Memory B cell (primary cell): ENCODE measurements around the gene FNDC5.
"Not testable (repeated sequence)": the region's sequence is repeated elsewhere in the genome, so short reads cannot be mapped to it uniquely, and the experiment has no call there.

ENCODE experiments used
- ATAC-seq: fragments of 150-1000 bp; cut with Tn5 transposase; 2 replicates; pipeline ENCODE4 v1.10.0; 2021; ENCODE audit warnings: low read depth, mild to moderate bottlenecking, moderate library complexity
- DNase-seq, 2 donors: peaks; one replicate each; pipeline ENCODE4 v3.0.0; 2022; ENCODE audit warnings: low spot score in 2 of 2
- H3K27ac Mint-ChIP-seq: one replicate; pipeline ENCODE4 v1.8.0; 2022; ENCODE audit warnings: mild to moderate bottlenecking, moderate library complexity, mixed read lengths
- H3K27me3 Mint-ChIP-seq: one replicate; pipeline ENCODE4 v1.8.0; 2022; ENCODE audit warnings: mixed read lengths
- H3K36me3 Mint-ChIP-seq: one replicate; pipeline ENCODE4 v1.8.0; 2022; ENCODE audit warnings: mild to moderate bottlenecking, mixed read lengths
- H3K4me1 Mint-ChIP-seq: one replicate; pipeline ENCODE4 v1.8.0; 2022; ENCODE audit warnings: mixed read lengths
- H3K4me3 Mint-ChIP-seq: one replicate; pipeline ENCODE4 v1.8.0; 2022; ENCODE audit warnings: mild to moderate bottlenecking, moderate library complexity, mixed read lengths
- H3K9me3 Mint-ChIP-seq: one replicate; pipeline ENCODE4 v1.8.0; 2022; ENCODE audit warnings: mixed read lengths

FNDC5 gene

GRCh38 chr1:32870615-32871363 lies at the start of gene FNDC5:
TSS of gene FNDC5 (minus strand) at chr1:32870912.
- Mint-ChIP-seq H3K4me3 (peak within 1 kb of the TSS; percentile 75), H3K27me3 (peaks cover 26% of the 10 kb centered on the region), H3K27ac (peak within 1 kb of the TSS; percentile 64), H3K4me1 (peaks cover 30% of the 10 kb centered on the region), H3K36me3 (peaks cover 14% of the 10 kb centered on the region), H3K9me3 (no peaks in the 10 kb centered on the region)
- DNase-seq: peak in 1 of 2 donors; percentile 36
- peak; percentile 21 for ATAC-seq

DNA sequence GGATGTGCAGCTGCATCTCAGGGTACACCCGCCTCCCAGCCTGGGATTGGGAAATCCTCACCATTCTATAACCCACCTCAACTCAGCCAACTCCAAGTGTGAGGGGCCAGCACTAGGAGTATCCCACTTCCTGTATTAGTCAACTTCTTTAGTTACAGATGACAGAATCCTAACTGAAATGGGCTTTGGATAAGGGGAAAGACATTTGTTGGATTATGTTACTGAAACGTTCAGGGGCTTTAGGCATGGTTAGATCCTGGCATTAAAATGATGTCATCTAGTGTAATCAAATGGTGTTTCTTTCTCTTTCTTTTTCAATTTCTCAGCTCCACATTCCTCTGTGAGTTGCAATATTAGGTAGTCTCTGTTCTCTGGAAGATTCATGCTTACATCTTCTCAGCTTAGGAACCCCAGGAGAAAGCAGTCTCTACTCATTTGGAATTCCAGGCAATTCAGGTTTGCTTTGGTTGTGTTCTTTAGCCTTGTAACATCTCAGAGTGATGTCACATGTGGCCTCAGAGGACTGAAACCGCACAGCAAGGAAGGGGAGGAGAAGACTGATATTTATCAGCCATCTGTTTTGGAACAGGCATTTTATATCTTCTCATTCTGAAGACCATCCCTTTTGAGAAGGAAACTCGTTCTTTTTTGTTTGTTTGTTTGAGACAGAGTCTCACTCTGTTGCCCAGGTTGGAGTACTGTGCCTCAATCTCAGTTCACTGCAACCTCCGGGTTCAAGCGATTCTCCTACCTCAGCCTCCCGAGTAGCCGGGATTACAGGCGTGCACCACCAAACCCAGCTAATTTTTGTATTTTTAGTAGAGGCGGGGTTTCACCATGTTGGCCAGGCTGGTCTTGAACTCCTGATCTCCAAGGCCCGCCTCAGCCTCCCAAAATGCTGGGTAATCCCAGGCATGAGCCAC lies 49.4 kb upstream of the FNDC5 start:
- H3K4me3 Mint-ChIP-seq: no peak overlapping the region
- H3K36me3 Mint-ChIP-seq: no peaks in the 10 kb centered on the region
- peaks cover 6% of the 10 kb centered on the region for H3K4me1 Mint-ChIP-seq
- no peak overlapping the region for H3K27ac Mint-ChIP-seq
- no peak for DNase-seq
- ATAC-seq: no peak
- H3K27me3 Mint-ChIP-seq: peaks cover 48% of the 10 kb centered on the region
- H3K9me3 Mint-ChIP-seq: no peaks in the 10 kb centered on the region

- Mint-ChIP-seq H3K4me3 (no peak overlapping the region), H3K4me1 (no peaks in the 10 kb centered on the region), H3K9me3 (no peaks in the 10 kb centered on the region), H3K27ac (no peak overlapping the region), H3K36me3 (no peaks in the 10 kb centered on the region), H3K27me3 (peaks cover 38% of the 10 kb centered on the region)
- no peak for DNase-seq
- no peak for ATAC-seq
Measured at GRCh38 chr1:32918179-32918578, 47.5 kb upstream of the FNDC5 start.

DNA sequence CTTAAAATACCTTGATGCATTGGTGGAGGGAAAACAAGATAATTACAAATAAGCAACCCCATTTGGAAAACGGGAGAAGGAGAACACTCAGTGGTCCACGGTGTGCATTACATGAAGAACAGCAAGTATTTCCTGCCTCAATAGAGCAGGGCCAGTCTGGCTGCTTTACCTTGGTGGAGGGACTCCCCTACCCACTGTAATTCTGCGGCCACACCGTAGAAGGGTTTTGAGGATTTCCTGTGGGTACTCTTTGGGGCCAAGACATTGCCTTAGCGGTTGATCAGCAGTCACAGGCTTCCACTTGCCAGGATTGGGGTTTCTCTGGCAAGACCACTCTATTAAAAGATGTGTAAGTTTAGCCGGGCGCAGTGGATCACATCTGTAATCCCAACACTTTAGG lies 46.8 kb upstream of the FNDC5 start:
- no peak overlapping the region for H3K4me3 Mint-ChIP-seq
- ATAC-seq: no peak
- H3K9me3 Mint-ChIP-seq: no peaks in the 10 kb centered on the region
- no peak overlapping the region for H3K27ac Mint-ChIP-seq
- H3K36me3 Mint-ChIP-seq: no peaks in the 10 kb centered on the region
- H3K27me3 Mint-ChIP-seq: peaks cover 33% of the 10 kb centered on the region
- H3K4me1 Mint-ChIP-seq: no peaks in the 10 kb centered on the region
- DNase-seq: no peak

GRCh38 chr1:32915766-32916706 lies 45.3 kb upstream of the FNDC5 start:
- no peaks in the 10 kb centered on the region for H3K4me1 Mint-ChIP-seq
- no peak overlapping the region for H3K27ac Mint-ChIP-seq
- H3K27me3 Mint-ChIP-seq: peaks cover 23% of the 10 kb centered on the region
- ATAC-seq (no peak), DNase-seq (no peak)
- no peaks in the 10 kb centered on the region for H3K36me3 Mint-ChIP-seq
- no peak overlapping the region for H3K4me3 Mint-ChIP-seq
- H3K9me3 Mint-ChIP-seq: no peaks in the 10 kb centered on the region

GRCh38 chr1:32910319-32910718 lies 39.6 kb upstream of the FNDC5 start:
- Mint-ChIP-seq H3K27ac (no peak overlapping the region), H3K27me3 (peaks cover 5% of the 10 kb centered on the region), H3K36me3 (no peaks in the 10 kb centered on the region), H3K9me3 (no peaks in the 10 kb centered on the region), H3K4me1 (no peaks in the 10 kb centered on the region), H3K4me3 (no peak overlapping the region)
- DNase-seq: no peak
- ATAC-seq: no peak

DNA sequence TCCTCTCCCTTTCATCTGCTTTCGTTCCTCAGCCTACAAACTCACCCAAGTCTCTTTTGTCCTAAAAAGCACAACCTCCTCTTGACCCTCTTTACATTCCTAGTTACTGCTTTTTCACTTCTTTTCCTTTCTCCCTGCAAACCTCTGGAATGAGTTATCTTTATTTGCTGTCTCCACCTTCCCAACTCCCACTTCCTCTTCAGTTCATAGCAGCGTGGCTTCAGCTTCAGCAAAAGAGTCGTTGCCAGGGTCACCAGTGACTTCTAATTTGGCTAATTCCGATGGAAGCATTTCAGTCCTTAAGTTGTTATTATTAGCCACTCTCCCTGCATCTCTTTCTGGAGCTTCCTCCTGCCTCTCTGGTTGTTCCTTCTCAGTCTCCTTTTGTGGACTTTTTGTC lies 36.7 kb upstream of the FNDC5 start:
- Mint-ChIP-seq H3K27me3 (peaks cover 10% of the 10 kb centered on the region), H3K27ac (no peak overlapping the region), H3K36me3 (no peaks in the 10 kb centered on the region), H3K4me3 (no peak overlapping the region), H3K4me1 (no peaks in the 10 kb centered on the region), H3K9me3 (no peaks in the 10 kb centered on the region)
- ATAC-seq (no peak), DNase-seq (no peak)

DNA sequence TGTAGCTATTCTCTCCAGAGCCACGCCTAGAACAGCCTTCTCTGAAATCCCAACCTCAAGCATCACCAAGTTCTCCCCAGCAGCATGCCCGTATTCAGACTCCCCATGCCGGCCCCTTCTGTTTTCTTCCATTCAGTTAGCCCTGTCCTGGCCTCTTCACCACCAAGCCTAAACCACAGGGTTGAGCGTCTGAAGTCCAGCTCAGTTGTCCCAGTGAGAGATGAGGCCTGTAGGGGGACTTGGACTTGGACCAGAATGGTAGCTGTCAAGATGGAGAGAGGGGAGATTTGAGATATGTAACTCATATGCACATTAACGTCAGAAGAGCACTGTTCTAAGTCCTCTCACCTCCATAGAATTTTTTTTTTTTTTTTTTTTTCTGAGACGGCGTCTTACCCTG lies 35.9 kb upstream of the FNDC5 start:
- Mint-ChIP-seq H3K4me3 (no peak overlapping the region), H3K9me3 (no peaks in the 10 kb centered on the region), H3K36me3 (no peaks in the 10 kb centered on the region), H3K27me3 (peaks cover 15% of the 10 kb centered on the region), H3K4me1 (peaks cover under 1% of the 10 kb centered on the region), H3K27ac (no peak overlapping the region)
- ATAC-seq: no peak
- DNase-seq: no peak

DNA sequence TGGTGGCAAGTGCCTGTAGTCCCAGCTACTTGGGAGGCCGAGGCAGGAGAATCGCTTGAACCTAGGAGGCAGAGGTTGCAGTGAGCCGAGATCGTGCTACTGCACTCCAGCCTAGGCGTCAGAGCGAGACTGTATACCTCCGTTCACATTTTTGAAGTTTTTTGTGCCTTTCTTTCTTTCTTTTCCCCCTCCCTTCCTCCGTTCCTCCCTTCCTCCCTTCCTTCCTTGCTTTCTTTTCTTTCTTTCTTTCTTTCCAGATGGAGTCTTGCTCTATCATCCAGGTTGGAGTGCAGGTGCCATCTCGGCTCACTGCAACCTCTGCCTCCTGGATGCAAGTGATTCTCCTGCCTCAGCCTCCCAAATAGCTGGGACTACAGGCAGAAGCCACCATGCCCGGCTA lies 34.9 kb upstream of the FNDC5 start:
- not testable (repeated sequence) for H3K9me3 Mint-ChIP-seq, H3K36me3 Mint-ChIP-seq, H3K27ac Mint-ChIP-seq, H3K4me3 Mint-ChIP-seq, ATAC-seq, DNase-seq, H3K4me1 Mint-ChIP-seq
- H3K27me3 Mint-ChIP-seq: peaks cover 19% of the 10 kb centered on the region

DNA sequence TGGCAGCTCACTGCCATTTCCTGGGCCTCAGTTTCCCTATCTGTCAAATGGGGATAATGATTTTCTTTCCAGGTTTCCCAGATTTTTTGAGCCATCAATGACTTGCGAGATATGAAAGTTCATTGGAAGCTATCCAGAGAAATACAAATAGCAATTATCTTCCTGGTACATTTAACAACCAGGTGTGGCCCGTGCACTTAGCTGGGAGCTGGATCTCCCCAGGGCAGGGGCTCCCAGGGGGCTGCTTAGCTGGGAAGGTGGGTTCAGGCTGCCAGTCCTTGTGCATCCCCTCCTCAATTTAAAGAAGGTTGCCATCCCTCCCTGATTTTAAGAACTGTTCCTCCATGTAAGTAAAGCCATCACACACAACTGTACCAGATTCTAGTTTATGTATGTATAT lies 34.1 kb upstream of the FNDC5 start:
- H3K4me1 Mint-ChIP-seq: peaks cover 5% of the 10 kb centered on the region
- peaks cover 17% of the 10 kb centered on the region for H3K27me3 Mint-ChIP-seq
- no peaks in the 10 kb centered on the region for H3K9me3 Mint-ChIP-seq
- no peak for DNase-seq
- H3K4me3 Mint-ChIP-seq: no peak overlapping the region
- H3K27ac Mint-ChIP-seq: no peak overlapping the region
- no peaks in the 10 kb centered on the region for H3K36me3 Mint-ChIP-seq
- no peak for ATAC-seq

DNA sequence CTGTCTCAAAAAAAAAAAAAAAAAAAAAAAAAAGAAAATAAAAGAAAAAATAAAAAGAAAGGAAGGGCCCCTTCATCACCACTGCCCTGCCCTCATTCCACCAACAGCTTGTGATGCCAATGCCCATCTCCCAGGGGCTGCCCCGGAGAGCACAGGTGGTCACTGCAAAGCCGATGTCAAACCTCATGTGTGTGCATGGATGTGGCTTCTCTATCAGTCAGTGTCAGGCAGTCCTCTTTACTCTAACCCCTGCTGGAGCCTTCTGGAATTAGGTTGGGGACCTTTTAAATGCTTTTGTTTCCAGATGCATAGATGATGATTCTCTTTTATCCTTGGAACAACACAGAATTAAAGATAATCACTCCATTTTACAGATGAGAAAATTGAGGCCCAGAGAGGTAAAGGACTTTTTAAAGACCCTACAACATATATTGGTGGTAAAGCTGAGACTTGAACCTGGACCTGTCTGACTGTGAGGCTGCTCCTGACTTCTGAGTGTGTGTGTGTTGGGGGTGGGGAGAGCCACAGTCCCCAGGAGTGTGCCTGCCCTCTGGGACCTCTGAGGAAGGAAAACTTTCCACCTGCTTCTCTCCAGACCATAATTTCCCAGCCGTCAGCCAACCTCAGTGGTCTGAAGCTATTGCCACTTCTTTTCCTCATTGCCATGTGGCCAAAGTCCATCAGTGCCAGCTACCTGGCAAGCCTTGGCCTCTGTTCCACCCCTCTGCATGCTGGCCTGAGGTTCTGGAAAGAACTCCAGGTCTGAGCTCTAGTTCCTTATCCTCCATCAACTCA lies 33.5 kb upstream of the FNDC5 start:
- Mint-ChIP-seq H3K36me3 (no peaks in the 10 kb centered on the region), H3K9me3 (no peaks in the 10 kb centered on the region), H3K27ac (no peak overlapping the region), H3K4me3 (no peak overlapping the region), H3K4me1 (peaks cover 5% of the 10 kb centered on the region), H3K27me3 (peaks cover 19% of the 10 kb centered on the region)
- ATAC-seq (no peak), DNase-seq (no peak)

GRCh38 chr1:32902535-32902920 lies 31.8 kb upstream of the FNDC5 start:
- no peak overlapping the region for H3K4me3 Mint-ChIP-seq

GRCh38 chr1:32901823-32902534 lies 31.3 kb upstream of the FNDC5 start:
- no peak for ATAC-seq
- peaks cover 23% of the 10 kb centered on the region for H3K27me3 Mint-ChIP-seq
- no peak for DNase-seq
- H3K27ac Mint-ChIP-seq: no peak overlapping the region
- H3K4me1 Mint-ChIP-seq: peaks cover 5% of the 10 kb centered on the region
- H3K9me3 Mint-ChIP-seq: no peaks in the 10 kb centered on the region
- no peaks in the 10 kb centered on the region for H3K36me3 Mint-ChIP-seq
- H3K4me3 Mint-ChIP-seq: peak overlapping the region; percentile 82

More at GRCh38 chr1:32902535-32902920, 31.8 kb upstream of the FNDC5 start:
- peaks cover 5% of the 10 kb centered on the region for H3K4me1 Mint-ChIP-seq
- no peaks in the 10 kb centered on the region for H3K36me3 Mint-ChIP-seq
- DNase-seq (no peak), ATAC-seq (no peak)
- H3K27ac Mint-ChIP-seq: no peak overlapping the region
- no peaks in the 10 kb centered on the region for H3K9me3 Mint-ChIP-seq
- H3K27me3 Mint-ChIP-seq: peaks cover 23% of the 10 kb centered on the region
